IMR-90 (cell line): ENCODE measurements around the gene SLC35F3. TPM values are rescaled to one million over a fixed set of nuclear protein-coding genes. Genes with fewer than 3 reads are reported as not detected.

Source experiments
- ATAC-seq: fragments of 200-7000 bp; cut with Tn5 transposase; 2 replicates; pipeline ENCODE4 v1.9.1; 2020; ENCODE audit warnings: low read depth, mild to moderate bottlenecking, moderate library complexity
- BruUV-seq: library from RNA; stranded (reverse); fragments of 400-500 nt; replicated peaks from 2 replicates; lab custom pipeline; 2021; lab: Mats Ljungman, UMichigan
- CTCF ChIA-PET: fragments of 300-600 bp; formaldehyde crosslinking; extraction: SDS; loops from one replicate; lab custom pipeline; 2021; ENCODE audit warnings: antibody characterized with exemption; lab: Yijun Ruan, JAX
- POLR2A ChIA-PET: fragments of 300-600 bp; sonication (Branson Sonifier 250); formaldehyde crosslinking; loops from one replicate; lab custom pipeline; 2022; ENCODE audit warnings: antibody characterized with exemption; ENCODE audit not compliant: unreplicated experiment; lab: Charles Lee
- DNase-seq: peaks from one replicate; pipeline ENCODE4 v3.0.0; 2013
- H2AFZ ChIP-seq: replicated peaks from 2 replicates; pipeline ENCODE3; 2013; ENCODE audit warnings: low read length, mild to moderate bottlenecking; ENCODE audit not compliant: poor library complexity
- H2AK5ac ChIP-seq: 2 replicates; pipeline ENCODE4 v1.6.1; 2013; ENCODE audit warnings: low read depth, low read length, inconsistent platforms
- H2AK9ac ChIP-seq: replicated peaks from 2 replicates; pipeline ENCODE3; 2013; ENCODE audit warnings: mild to moderate bottlenecking, low read depth, low read length, moderate library complexity; ENCODE audit not compliant: poor library complexity
- H2BK120ac ChIP-seq: 2 replicates; pipeline ENCODE4 v1.6.1; 2013; ENCODE audit warnings: low read depth, low read length, inconsistent platforms
- H2BK15ac ChIP-seq: 3 replicates; pipeline ENCODE4 v1.6.1; 2013; ENCODE audit warnings: low read depth, low read length, inconsistent platforms
- H2BK20ac ChIP-seq: 2 replicates; pipeline ENCODE4 v1.6.1; 2013; ENCODE audit warnings: low read depth, mild to moderate bottlenecking, inconsistent platforms, low read length, moderate library complexity
- H2BK5ac ChIP-seq: 2 replicates; pipeline ENCODE4 v1.6.1; 2013; ENCODE audit warnings: mild to moderate bottlenecking, low read depth, low read length, inconsistent platforms; ENCODE audit not compliant: poor library complexity, severe bottlenecking
- H3K14ac ChIP-seq: replicated peaks from 2 replicates; pipeline ENCODE4 v1.6.1; 2013; ENCODE audit warnings: low read depth, low read length, inconsistent platforms
- H3K18ac ChIP-seq: 2 replicates; pipeline ENCODE4 v1.6.1; 2013; ENCODE audit warnings: low read depth, low read length, control low read depth
- H3K23ac ChIP-seq: 2 replicates; pipeline ENCODE4 v1.6.1; 2013; ENCODE audit warnings: low read depth, low read length, inconsistent platforms
- H3K27ac ChIP-seq: 2 replicates; pipeline ENCODE4 v1.5.1; 2013; ENCODE audit warnings: mild to moderate bottlenecking, control low read depth, low read length; ENCODE audit not compliant: insufficient read depth
- H3K27me3 ChIP-seq: 2 replicates; pipeline ENCODE4 v1.6.1; 2013; ENCODE audit warnings: low read length; ENCODE audit not compliant: control insufficient read depth, insufficient read depth
- H3K36me3 ChIP-seq: 2 replicates; pipeline ENCODE4 v1.6.1; 2013; ENCODE audit warnings: low read length, mixed read lengths; ENCODE audit not compliant: control insufficient read depth, insufficient read depth
- H3K4ac ChIP-seq: 2 replicates; pipeline ENCODE4 v1.6.1; 2013; ENCODE audit warnings: low read depth, low read length, inconsistent platforms
- H3K4me1 ChIP-seq: 2 replicates; pipeline ENCODE4 v1.6.1; 2013; ENCODE audit warnings: low read length, mixed read lengths; ENCODE audit not compliant: control insufficient read depth, insufficient read depth
- H3K4me2 ChIP-seq: 2 replicates; pipeline ENCODE4 v1.6.1; 2013; ENCODE audit warnings: low read depth, mild to moderate bottlenecking, control low read depth, low read length, moderate library complexity
- H3K4me3 ChIP-seq: 2 replicates; pipeline ENCODE4 v1.5.1; 2013; ENCODE audit warnings: low read depth, mild to moderate bottlenecking, control low read depth, low read length, moderate library complexity; ENCODE audit not compliant: insufficient read depth
- H3K56ac ChIP-seq: 2 replicates; pipeline ENCODE4 v1.6.1; 2013; ENCODE audit warnings: low read length, inconsistent platforms; ENCODE audit not compliant: insufficient read depth; ENCODE audit errors: extremely low read depth
- H3K79me1 ChIP-seq, 2 experiments: 2 replicates each; pipeline ENCODE4 v1.6.1; 2013; ENCODE audit warnings: low read length in 2 of 2, inconsistent platforms in 1 of 2, low read depth in 1 of 2
- H3K9ac ChIP-seq: 2 replicates; pipeline ENCODE4 v1.6.1; 2013; ENCODE audit warnings: low read depth, low read length, control low read depth
- H3K9me1 ChIP-seq: 2 replicates; pipeline ENCODE4 v1.6.1; 2013; ENCODE audit warnings: low read length, inconsistent platforms; ENCODE audit not compliant: insufficient read depth
- H3K9me3 ChIP-seq: 2 replicates; pipeline ENCODE4 v1.6.1; 2013; ENCODE audit warnings: low read length; ENCODE audit not compliant: control insufficient read depth, insufficient read depth
- H4K20me1 ChIP-seq: 2 replicates; pipeline ENCODE4 v1.6.1; 2013; ENCODE audit warnings: low read length, inconsistent platforms; ENCODE audit not compliant: insufficient read depth
- H4K5ac ChIP-seq: 2 replicates; pipeline ENCODE4 v1.6.1; 2013; ENCODE audit warnings: mild to moderate bottlenecking, low read depth, low read length, control low read depth
- H4K8ac ChIP-seq, 2 experiments: 2 replicates each; pipeline ENCODE4 v1.6.1; 2013; ENCODE audit warnings: low read depth in 2 of 2, low read length in 2 of 2, control low read depth in 1 of 2, inconsistent platforms in 1 of 2
- H4K91ac ChIP-seq: 2 replicates; pipeline ENCODE4 v1.6.1; 2013; ENCODE audit warnings: low read depth, low read length, inconsistent platforms; ENCODE audit not compliant: insufficient read depth
- CHD1 ChIP-seq: IDR thresholded peaks from 2 replicates; pipeline ENCODE4 v1.6.1; 2012; ENCODE audit warnings: low read depth, low read length, improper control_type of control experiment
- MAFK ChIP-seq: IDR thresholded peaks from 2 replicates; pipeline ENCODE4 v1.6.1; 2012; ENCODE audit warnings: low read depth, low read length, improper control_type of control experiment
- MAZ ChIP-seq: IDR thresholded peaks from 2 replicates; pipeline ENCODE4 v1.6.1; 2012; ENCODE audit warnings: low read depth, mild to moderate bottlenecking, low read length, improper control_type of control experiment, moderate library complexity, borderline replicate concordance
- MXI1 ChIP-seq: IDR thresholded peaks from 2 replicates; pipeline ENCODE4 v1.6.1; 2012; ENCODE audit warnings: low read depth, mild to moderate bottlenecking, low read length, moderate library complexity, borderline replicate concordance
- NFE2L2 ChIP-seq: fragments of 150-350 bp; IDR thresholded peaks from 2 replicates; pipeline ENCODE4 v1.6.1; 2016; ENCODE audit warnings: low read depth, mild to moderate bottlenecking, low read length
- RAD21 ChIP-seq: IDR thresholded peaks from 2 replicates; pipeline ENCODE4 v1.6.1; 2012; ENCODE audit warnings: low read length, improper control_type of control experiment
- RCOR1 ChIP-seq: IDR thresholded peaks from 2 replicates; pipeline ENCODE4 v1.6.1; 2012; ENCODE audit warnings: mild to moderate bottlenecking, low read length, improper control_type of control experiment; ENCODE audit not compliant: insufficient replicate concordance
- RFX5 ChIP-seq: IDR thresholded peaks from 2 replicates; pipeline ENCODE4 v1.8.0; 2012; ENCODE audit warnings: low read depth, mild to moderate bottlenecking, low read length, moderate library complexity
- SMC3 ChIP-seq: fragments of 150-350 bp; IDR thresholded peaks from 2 replicates; pipeline ENCODE4 v1.6.1; 2016; ENCODE audit warnings: low read depth, mild to moderate bottlenecking, antibody characterized with exemption, low read length, moderate library complexity
- WGBS, 2 experiments: methylation state at CpG; one replicate each; pipeline versions ENCODE4 v1.1.5 to v1.1.7; 2013; ENCODE audit warnings: missing lambda C conversion rate in 2 of 2; ENCODE audit not compliant: insufficient read length in 1 of 2; ENCODE audit errors: extremely low coverage in 2 of 2; 5-methylcytosine and 5-hydroxymethylcytosine counted together
- dilution Hi-C: fragments of 300-500 bp; cut with HindIII; formaldehyde crosslinking; loops from one replicate; pipeline ENCODE4 v1.14.3; 2018; ENCODE audit warnings: low sequenced_read_pairs; ENCODE audit not compliant: unreplicated experiment
- in situ Hi-C: fragments of 300-500 bp; cut with MboI; formaldehyde crosslinking; loops from 3 replicates; pipeline ENCODE4 v1.14.3; 2019; ENCODE audit warnings: low sequenced_read_pairs, inconsistent platforms, mixed read lengths
- intact Hi-C: fragments of 100-400 bp; cut with micrococcal nuclease; formaldehyde crosslinking; loops from 2 replicates; pipeline ENCODE4 v1.10.0; 2022
- polyA plus RNA-seq, 3 experiments: library from polyadenylated mRNA; depleted of rRNA; stranded (reverse); fragments of >200 nt; gene quantifications; 2 replicates each; pipeline ENCODE4 v1.2.3, GENCODE V29; 2012; ENCODE audit warnings: low replicate concordance in 1 of 3
- total RNA-seq: library from RNA; depleted of rRNA; stranded (reverse); fragments of >200 nt; gene quantifications from 2 replicates; pipeline ENCODE4 v1.2.3, GENCODE V29; 2012
- TF ChIP-seq, protein P1 (sequence below): fragments of 150-350 bp; IDR thresholded peaks from 2 replicates; pipeline ENCODE4 v1.6.1; 2016; ENCODE audit warnings: low read depth, mild to moderate bottlenecking, low read length, moderate library complexity, borderline replicate concordance
- TF ChIP-seq, protein P2 (sequence below): conservative IDR thresholded peaks from 2 replicates; pipeline ENCODE4 v1.5.1; 2012; ENCODE audit warnings: mild to moderate bottlenecking, low read depth, low read length, improper control_type of control experiment

The SLC35F3 gene
- total and polyA plus RNA-seq, 2 of the 4 experiments (the other 2 are of a cell fraction), result under 0.01 to 0.17 TPM

DNA sequence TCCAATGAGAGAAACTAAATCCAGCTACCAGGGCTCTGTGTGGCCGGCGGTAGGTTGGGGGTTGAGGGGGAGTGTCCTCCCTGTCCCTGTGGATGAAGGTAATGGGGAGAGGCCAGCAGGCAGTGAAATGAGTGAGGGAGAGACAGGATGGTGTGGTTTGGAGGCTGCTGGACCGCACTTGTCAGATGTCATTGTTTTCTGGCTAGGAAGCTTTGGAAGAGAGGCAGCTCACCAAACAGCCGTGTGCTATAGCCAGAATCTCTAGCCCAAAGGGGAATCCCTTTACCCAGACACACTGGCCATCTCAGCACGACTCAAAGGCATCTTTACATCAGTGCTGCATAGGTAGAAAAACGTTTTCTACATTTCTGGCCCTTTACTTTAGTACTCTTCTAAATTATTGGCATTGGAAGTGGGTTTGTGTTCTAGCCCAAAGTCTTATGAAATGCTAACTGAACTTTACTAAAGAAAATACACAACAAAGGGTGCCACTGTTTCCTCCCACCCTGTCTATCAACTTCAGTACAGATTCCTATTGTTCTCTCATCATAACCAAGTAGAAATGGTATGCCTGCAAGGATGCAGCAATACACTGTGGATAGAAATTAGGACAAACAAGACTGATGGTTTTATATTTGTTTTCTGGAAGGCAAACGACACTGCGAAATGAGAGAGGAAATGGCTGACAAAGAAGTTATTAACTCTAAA, 372.8 kb downstream of the SLC35F3 start:
- Histone ChIP-seq H4K5ac (no peak overlapping the region), H3K23ac (no peak overlapping the region), H2AK5ac (no peak overlapping the region), H3K27ac (no peak overlapping the region), H3K27me3 (no peaks in the 10 kb centered on the region), H3K4me3 (no peak overlapping the region), H2BK20ac (no peak overlapping the region), H2AK9ac (no peak overlapping the region), H3K9ac (no peak overlapping the region), H2BK15ac (no peak overlapping the region), H4K20me1 (no peaks in the 10 kb centered on the region), H2BK120ac (no peak overlapping the region), H3K18ac (no peak overlapping the region), H3K9me3 (no peaks in the 10 kb centered on the region), H2BK5ac (no peak overlapping the region), H3K79me1 (no peaks in the 10 kb centered on the region), H3K56ac (no peak overlapping the region), H3K4ac (no peak overlapping the region), H2AFZ (no peak overlapping the region), H3K4me1 (no peaks in the 10 kb centered on the region), H3K14ac (no peak overlapping the region), H4K91ac (no peak overlapping the region), H3K9me1 (no peaks in the 10 kb centered on the region), H3K4me2 (no peak overlapping the region), H3K36me3 (no peaks in the 10 kb centered on the region), H4K8ac (no peak overlapping the region)
- intact Hi-C loops (no loop called here), dilution Hi-C loops (no loop called here), in situ Hi-C loops (no loop called here)
- no peak for TF ChIP-seq MXI1
- TF ChIP-seq, protein P1, sequence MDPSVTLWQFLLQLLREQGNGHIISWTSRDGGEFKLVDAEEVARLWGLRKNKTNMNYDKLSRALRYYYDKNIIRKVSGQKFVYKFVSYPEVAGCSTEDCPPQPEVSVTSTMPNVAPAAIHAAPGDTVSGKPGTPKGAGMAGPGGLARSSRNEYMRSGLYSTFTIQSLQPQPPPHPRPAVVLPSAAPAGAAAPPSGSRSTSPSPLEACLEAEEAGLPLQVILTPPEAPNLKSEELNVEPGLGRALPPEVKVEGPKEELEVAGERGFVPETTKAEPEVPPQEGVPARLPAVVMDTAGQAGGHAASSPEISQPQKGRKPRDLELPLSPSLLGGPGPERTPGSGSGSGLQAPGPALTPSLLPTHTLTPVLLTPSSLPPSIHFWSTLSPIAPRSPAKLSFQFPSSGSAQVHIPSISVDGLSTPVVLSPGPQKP, result no peak
- no peak for TF ChIP-seq CHD1
- no peak for TF ChIP-seq MAZ
- TF ChIP-seq NFE2L2, result no peak
- no peak for TF ChIP-seq MAFK
- TF ChIP-seq, protein P2, sequence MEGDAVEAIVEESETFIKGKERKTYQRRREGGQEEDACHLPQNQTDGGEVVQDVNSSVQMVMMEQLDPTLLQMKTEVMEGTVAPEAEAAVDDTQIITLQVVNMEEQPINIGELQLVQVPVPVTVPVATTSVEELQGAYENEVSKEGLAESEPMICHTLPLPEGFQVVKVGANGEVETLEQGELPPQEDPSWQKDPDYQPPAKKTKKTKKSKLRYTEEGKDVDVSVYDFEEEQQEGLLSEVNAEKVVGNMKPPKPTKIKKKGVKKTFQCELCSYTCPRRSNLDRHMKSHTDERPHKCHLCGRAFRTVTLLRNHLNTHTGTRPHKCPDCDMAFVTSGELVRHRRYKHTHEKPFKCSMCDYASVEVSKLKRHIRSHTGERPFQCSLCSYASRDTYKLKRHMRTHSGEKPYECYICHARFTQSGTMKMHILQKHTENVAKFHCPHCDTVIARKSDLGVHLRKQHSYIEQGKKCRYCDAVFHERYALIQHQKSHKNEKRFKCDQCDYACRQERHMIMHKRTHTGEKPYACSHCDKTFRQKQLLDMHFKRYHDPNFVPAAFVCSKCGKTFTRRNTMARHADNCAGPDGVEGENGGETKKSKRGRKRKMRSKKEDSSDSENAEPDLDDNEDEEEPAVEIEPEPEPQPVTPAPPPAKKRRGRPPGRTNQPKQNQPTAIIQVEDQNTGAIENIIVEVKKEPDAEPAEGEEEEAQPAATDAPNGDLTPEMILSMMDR, result no peak
- TF ChIP-seq RAD21, result no peak
- TF ChIP-seq RFX5, result no peak
- no peak for TF ChIP-seq SMC3
- no peak for TF ChIP-seq RCOR1
- ChIA-PET POLR2A (no interaction called here), CTCF (no interaction called here)
- WGBS, 2 experiments, result 33% methylated on average over 3 of the region's 8 CpGs; no CpG with 5 or more reads in 1 of the 2 experiments
- ATAC-seq (no peak), DNase-seq (no peak)
- no TSS peak for BruUV-seq
